Measurements from ENCODE around the gene GRK3. TPM values are rescaled to one million over a fixed set of nuclear protein-coding genes. Genes with fewer than 3 reads are reported as not detected.

Gene GRK3
- total RNA-seq, 1 donor from 2014 or later = 6.3 TPM

GRCh38 chr22:25630447-25630846, 66.0 kb downstream of the GRK3 start:
- Histone ChIP-seq H3K9me3 (ENCODE audit: control insufficient read depth in 3 of 3, low read length in 3 of 3) (no peaks in the 10 kb centered on the region), H3K4me3 (ENCODE audit: low read length in 3 of 3) (no peak overlapping the region), H3K36me3 (ENCODE audit: control insufficient read depth in 3 of 3, insufficient read depth in 3 of 3, low read length in 3 of 3) (no peaks in the 10 kb centered on the region), H3K9ac (ENCODE audit: low read depth in 1 of 3, low read length in 3 of 3) (no peak overlapping the region), H3K27me3 (ENCODE audit: control insufficient read depth in 3 of 3, insufficient read depth in 3 of 3, low read length in 3 of 3) (no peaks in the 10 kb centered on the region), H3K27ac (ENCODE audit: low read depth, low read length) (no peak overlapping the region), H3K4me1 (ENCODE audit: control insufficient read depth in 3 of 3, insufficient read depth in 3 of 3, low read length in 3 of 3) (no peaks in the 10 kb centered on the region)

- no peak overlapping the region for H3K4me3 ChIP-seq (ENCODE audit: low read length in 3 of 3)
- no peaks in the 10 kb centered on the region for H3K36me3 ChIP-seq (ENCODE audit: control insufficient read depth in 3 of 3, insufficient read depth in 3 of 3, low read length in 3 of 3)
- no peak overlapping the region for H3K9ac ChIP-seq (ENCODE audit: low read depth in 1 of 3, low read length in 3 of 3)
- no peaks in the 10 kb centered on the region for H3K9me3 ChIP-seq (ENCODE audit: control insufficient read depth in 3 of 3, low read length in 3 of 3)
- H3K4me1 ChIP-seq (ENCODE audit: control insufficient read depth in 3 of 3, insufficient read depth in 3 of 3, low read length in 3 of 3) = no peaks in the 10 kb centered on the region
- H3K27ac ChIP-seq (ENCODE audit: low read depth, low read length) = no peak overlapping the region
- no peaks in the 10 kb centered on the region for H3K27me3 ChIP-seq (ENCODE audit: control insufficient read depth in 3 of 3, insufficient read depth in 3 of 3, low read length in 3 of 3)
Measured at GRCh38 chr22:25636323-25636722, 71.8 kb downstream of the GRK3 start.

- Histone ChIP-seq H3K27ac (ENCODE audit: low read depth, low read length) (no peak overlapping the region), H3K4me1 (ENCODE audit: control insufficient read depth in 3 of 3, insufficient read depth in 3 of 3, low read length in 3 of 3) (no peaks in the 10 kb centered on the region), H3K4me3 (ENCODE audit: low read length in 3 of 3) (no peak overlapping the region)
Measured at GRCh38 chr22:25637032-25637431, 72.6 kb downstream of the GRK3 start.

GRCh38 chr22:25637672-25638071, 73.2 kb downstream of the GRK3 start:
- Histone ChIP-seq H3K27me3 (ENCODE audit: control insufficient read depth in 3 of 3, insufficient read depth in 3 of 3, low read length in 3 of 3) (no peaks in the 10 kb centered on the region), H3K9ac (ENCODE audit: low read depth in 1 of 3, low read length in 3 of 3) (no peak overlapping the region)

More at GRCh38 chr22:25637032-25637431, 72.6 kb downstream of the GRK3 start:
- H3K9ac ChIP-seq (ENCODE audit: low read depth in 1 of 3, low read length in 3 of 3) = no peak overlapping the region
- no peaks in the 10 kb centered on the region for H3K9me3 ChIP-seq (ENCODE audit: control insufficient read depth in 3 of 3, low read length in 3 of 3)
- no peaks in the 10 kb centered on the region for H3K27me3 ChIP-seq (ENCODE audit: control insufficient read depth in 3 of 3, insufficient read depth in 3 of 3, low read length in 3 of 3)
- no peaks in the 10 kb centered on the region for H3K36me3 ChIP-seq (ENCODE audit: control insufficient read depth in 3 of 3, insufficient read depth in 3 of 3, low read length in 3 of 3)

GRCh38 chr22:25638638-25639037, 74.2 kb downstream of the GRK3 start:
- Histone ChIP-seq H3K4me3 (ENCODE audit: low read length in 3 of 3) (no peak overlapping the region), H3K9ac (ENCODE audit: low read depth in 1 of 3, low read length in 3 of 3) (no peak overlapping the region), H3K27ac (ENCODE audit: low read depth, low read length) (no peak overlapping the region), H3K4me1 (ENCODE audit: control insufficient read depth in 3 of 3, insufficient read depth in 3 of 3, low read length in 3 of 3) (no peaks in the 10 kb centered on the region), H3K36me3 (ENCODE audit: control insufficient read depth in 3 of 3, insufficient read depth in 3 of 3, low read length in 3 of 3) (no peaks in the 10 kb centered on the region), H3K9me3 (ENCODE audit: control insufficient read depth in 3 of 3, low read length in 3 of 3) (no peaks in the 10 kb centered on the region), H3K27me3 (ENCODE audit: control insufficient read depth in 3 of 3, insufficient read depth in 3 of 3, low read length in 3 of 3) (no peaks in the 10 kb centered on the region)

More at GRCh38 chr22:25637672-25638071, 73.2 kb downstream of the GRK3 start:
- H3K4me3 ChIP-seq (ENCODE audit: low read length in 3 of 3) = no peak overlapping the region
- no peaks in the 10 kb centered on the region for H3K9me3 ChIP-seq (ENCODE audit: control insufficient read depth in 3 of 3, low read length in 3 of 3)
- no peaks in the 10 kb centered on the region for H3K36me3 ChIP-seq (ENCODE audit: control insufficient read depth in 3 of 3, insufficient read depth in 3 of 3, low read length in 3 of 3)
- H3K4me1 ChIP-seq (ENCODE audit: control insufficient read depth in 3 of 3, insufficient read depth in 3 of 3, low read length in 3 of 3) = no peaks in the 10 kb centered on the region
- no peak overlapping the region for H3K27ac ChIP-seq (ENCODE audit: low read depth, low read length)

GRCh38 chr22:25641650-25642049, 77.2 kb downstream of the GRK3 start:
- no peaks in the 10 kb centered on the region for H3K36me3 ChIP-seq (ENCODE audit: control insufficient read depth in 3 of 3, insufficient read depth in 3 of 3, low read length in 3 of 3)
- H3K4me3 ChIP-seq (ENCODE audit: low read length in 3 of 3) = no peak overlapping the region
- H3K27me3 ChIP-seq (ENCODE audit: control insufficient read depth in 3 of 3, insufficient read depth in 3 of 3, low read length in 3 of 3) = no peaks in the 10 kb centered on the region
- no peaks in the 10 kb centered on the region for H3K9me3 ChIP-seq (ENCODE audit: control insufficient read depth in 3 of 3, low read length in 3 of 3)
- no peak overlapping the region for H3K27ac ChIP-seq (ENCODE audit: low read depth, low read length)
- no peaks in the 10 kb centered on the region for H3K4me1 ChIP-seq (ENCODE audit: control insufficient read depth in 3 of 3, insufficient read depth in 3 of 3, low read length in 3 of 3)
- no peak overlapping the region for H3K9ac ChIP-seq (ENCODE audit: low read depth in 1 of 3, low read length in 3 of 3)

GRCh38 chr22:25643232-25644000, 78.9 kb downstream of the GRK3 start:
- Histone ChIP-seq H3K36me3 (ENCODE audit: control insufficient read depth in 3 of 3, insufficient read depth in 3 of 3, low read length in 3 of 3) (no peaks in the 10 kb centered on the region), H3K9ac (ENCODE audit: low read depth in 1 of 3, low read length in 3 of 3) (no peak overlapping the region), H3K9me3 (ENCODE audit: control insufficient read depth in 3 of 3, low read length in 3 of 3) (no peaks in the 10 kb centered on the region), H3K27ac (ENCODE audit: low read depth, low read length) (no peak overlapping the region), H3K4me1 (ENCODE audit: control insufficient read depth in 3 of 3, insufficient read depth in 3 of 3, low read length in 3 of 3) (no peaks in the 10 kb centered on the region), H3K4me3 (ENCODE audit: low read length in 3 of 3) (no peak overlapping the region), H3K27me3 (ENCODE audit: control insufficient read depth in 3 of 3, insufficient read depth in 3 of 3, low read length in 3 of 3) (no peaks in the 10 kb centered on the region)

- Histone ChIP-seq H3K27me3 (ENCODE audit: control insufficient read depth in 3 of 3, insufficient read depth in 3 of 3, low read length in 3 of 3) (no peaks in the 10 kb centered on the region), H3K9me3 (ENCODE audit: control insufficient read depth in 3 of 3, low read length in 3 of 3) (no peaks in the 10 kb centered on the region), H3K4me3 (ENCODE audit: low read length in 3 of 3) (no peak overlapping the region), H3K27ac (ENCODE audit: low read depth, low read length) (no peak overlapping the region), H3K36me3 (ENCODE audit: control insufficient read depth in 3 of 3, insufficient read depth in 3 of 3, low read length in 3 of 3) (no peaks in the 10 kb centered on the region), H3K9ac (ENCODE audit: low read depth in 1 of 3, low read length in 3 of 3) (no peak overlapping the region), H3K4me1 (ENCODE audit: control insufficient read depth in 3 of 3, insufficient read depth in 3 of 3, low read length in 3 of 3) (no peaks in the 10 kb centered on the region)
Measured at GRCh38 chr22:25644122-25644521, 79.6 kb downstream of the GRK3 start.

- no peaks in the 10 kb centered on the region for H3K36me3 ChIP-seq (ENCODE audit: control insufficient read depth in 3 of 3, insufficient read depth in 3 of 3, low read length in 3 of 3)
- H3K4me3 ChIP-seq (ENCODE audit: low read length in 3 of 3) = no peak overlapping the region
- H3K4me1 ChIP-seq (ENCODE audit: control insufficient read depth in 3 of 3, insufficient read depth in 3 of 3, low read length in 3 of 3) = no peaks in the 10 kb centered on the region
- no peak overlapping the region for H3K27ac ChIP-seq (ENCODE audit: low read depth, low read length)
- H3K27me3 ChIP-seq (ENCODE audit: control insufficient read depth in 3 of 3, insufficient read depth in 3 of 3, low read length in 3 of 3) = no peaks in the 10 kb centered on the region
- H3K9me3 ChIP-seq (ENCODE audit: control insufficient read depth in 3 of 3, low read length in 3 of 3) = no peaks in the 10 kb centered on the region
- H3K9ac ChIP-seq (ENCODE audit: low read depth in 1 of 3, low read length in 3 of 3) = no peak overlapping the region
Measured at GRCh38 chr22:25645266-25645665, 80.8 kb downstream of the GRK3 start.

GRCh38 chr22:25645964-25646363, 81.5 kb downstream of the GRK3 start:
- H3K36me3 ChIP-seq (ENCODE audit: control insufficient read depth in 3 of 3, insufficient read depth in 3 of 3, low read length in 3 of 3) = no peaks in the 10 kb centered on the region
- H3K27ac ChIP-seq (ENCODE audit: low read depth, low read length) = no peak overlapping the region
- H3K4me3 ChIP-seq (ENCODE audit: low read length in 3 of 3) = no peak overlapping the region
- no peaks in the 10 kb centered on the region for H3K4me1 ChIP-seq (ENCODE audit: control insufficient read depth in 3 of 3, insufficient read depth in 3 of 3, low read length in 3 of 3)
- H3K27me3 ChIP-seq (ENCODE audit: control insufficient read depth in 3 of 3, insufficient read depth in 3 of 3, low read length in 3 of 3) = no peaks in the 10 kb centered on the region
- no peaks in the 10 kb centered on the region for H3K9me3 ChIP-seq (ENCODE audit: control insufficient read depth in 3 of 3, low read length in 3 of 3)
- H3K9ac ChIP-seq (ENCODE audit: low read depth in 1 of 3, low read length in 3 of 3) = no peak overlapping the region
